ENCODE results near the gene OR1K1. TPM values are rescaled to one million over a fixed set of nuclear protein-coding genes. Genes with fewer than 3 reads are reported as not detected.

Gene OR1K1
- total RNA-seq, 1 experiment from 2014 or later = not detected

DNA sequence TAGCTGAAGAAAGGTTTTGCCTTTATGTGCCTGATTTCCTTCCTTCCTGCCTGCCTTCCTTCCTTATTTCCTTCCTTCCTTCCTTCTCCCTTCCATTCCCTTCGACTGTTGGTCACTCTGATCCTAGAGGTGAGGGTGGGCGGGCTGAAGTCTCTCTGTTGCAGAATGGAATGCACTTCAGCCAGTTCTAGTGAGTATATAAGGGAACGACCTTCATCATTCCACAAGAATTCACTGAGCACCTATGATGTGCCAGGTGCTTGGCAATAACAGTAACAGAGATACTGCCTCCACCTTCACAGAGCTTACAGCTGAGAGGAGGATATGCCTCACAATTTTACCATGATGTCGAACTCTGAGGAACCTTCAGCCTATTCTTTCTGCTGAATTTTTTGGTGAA, 19.9 kb upstream of the OR1K1 start:
- no peak overlapping the region for H3K27ac ChIP-seq (ENCODE audit: low read depth, low read length, poor library complexity, severe bottlenecking)
- ChIA-PET CTCF (no interaction called here), POLR2A (ENCODE audit: low non-redundant PET) (no interaction called here)
- no peaks in the 10 kb centered on the region for H3K4me1 ChIP-seq (ENCODE audit: insufficient read depth, low read length, poor library complexity, severe bottlenecking)
- H3K4me3 ChIP-seq (ENCODE audit: low read depth, low read length, poor library complexity, severe bottlenecking) = no peak overlapping the region
- H3K27me3 ChIP-seq (replicated peaks; ENCODE audit: insufficient read depth, low read depth, low read length, poor library complexity) = no peaks in the 10 kb centered on the region
- H3K9me3 ChIP-seq (ENCODE audit: low read depth, low read length, poor library complexity, severe bottlenecking) = no peaks in the 10 kb centered on the region
- no TSS peak for BruUV-seq (replicated peaks)
- intact Hi-C loops (cut with micrococcal nuclease; ENCODE audit: unreplicated experiment) = no loop called here
- H3K36me3 ChIP-seq (ENCODE audit: insufficient read depth, low read length, poor library complexity, severe bottlenecking) = no peaks in the 10 kb centered on the region
- no peak for DNase-seq (ENCODE audit: low spot score)
- no peak for TF ChIP-seq EZH2 (IDR thresholded peaks at IDR 0.05; ENCODE audit: borderline replicate concordance, low read depth, low read length, poor library complexity, severe bottlenecking)
- TF ChIP-seq, protein P1, sequence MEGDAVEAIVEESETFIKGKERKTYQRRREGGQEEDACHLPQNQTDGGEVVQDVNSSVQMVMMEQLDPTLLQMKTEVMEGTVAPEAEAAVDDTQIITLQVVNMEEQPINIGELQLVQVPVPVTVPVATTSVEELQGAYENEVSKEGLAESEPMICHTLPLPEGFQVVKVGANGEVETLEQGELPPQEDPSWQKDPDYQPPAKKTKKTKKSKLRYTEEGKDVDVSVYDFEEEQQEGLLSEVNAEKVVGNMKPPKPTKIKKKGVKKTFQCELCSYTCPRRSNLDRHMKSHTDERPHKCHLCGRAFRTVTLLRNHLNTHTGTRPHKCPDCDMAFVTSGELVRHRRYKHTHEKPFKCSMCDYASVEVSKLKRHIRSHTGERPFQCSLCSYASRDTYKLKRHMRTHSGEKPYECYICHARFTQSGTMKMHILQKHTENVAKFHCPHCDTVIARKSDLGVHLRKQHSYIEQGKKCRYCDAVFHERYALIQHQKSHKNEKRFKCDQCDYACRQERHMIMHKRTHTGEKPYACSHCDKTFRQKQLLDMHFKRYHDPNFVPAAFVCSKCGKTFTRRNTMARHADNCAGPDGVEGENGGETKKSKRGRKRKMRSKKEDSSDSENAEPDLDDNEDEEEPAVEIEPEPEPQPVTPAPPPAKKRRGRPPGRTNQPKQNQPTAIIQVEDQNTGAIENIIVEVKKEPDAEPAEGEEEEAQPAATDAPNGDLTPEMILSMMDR (conservative IDR thresholded peaks at IDR 0.05; ENCODE audit: low read depth, low read length) = no peak

DNA sequence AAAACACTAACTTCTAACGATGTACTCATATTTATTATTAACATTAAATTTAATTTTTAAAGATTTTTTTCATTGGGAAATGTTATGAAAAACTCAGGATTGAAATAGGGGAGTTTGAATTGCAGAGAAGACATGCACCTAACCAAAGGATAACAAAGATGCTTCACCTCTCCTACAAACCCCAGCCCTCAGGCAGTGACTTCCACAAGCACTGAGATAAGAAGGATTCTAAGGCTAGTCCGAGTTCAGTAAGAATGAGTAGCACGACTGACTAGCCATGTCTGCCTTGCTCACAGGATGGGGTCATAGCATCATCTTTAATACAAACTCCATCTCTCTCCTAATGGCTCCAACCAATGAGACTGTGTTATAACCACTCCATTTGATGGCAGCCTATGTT, 18.3 kb upstream of the OR1K1 start:
- BruUV-seq (replicated peaks) = no TSS peak
- POLR2A ChIA-PET (ENCODE audit: low non-redundant PET) = no interaction called here
- H3K4me3 ChIP-seq (ENCODE audit: low read depth, low read length, poor library complexity, severe bottlenecking) = no peak overlapping the region
- H3K36me3 ChIP-seq (ENCODE audit: insufficient read depth, low read length, poor library complexity, severe bottlenecking) = no peaks in the 10 kb centered on the region
- TF ChIP-seq, protein P1 (conservative IDR thresholded peaks at IDR 0.05; ENCODE audit: low read depth, low read length) = no peak
- TF ChIP-seq EZH2 (IDR thresholded peaks at IDR 0.05; ENCODE audit: borderline replicate concordance, low read depth, low read length, poor library complexity, severe bottlenecking) = no peak
- H3K4me1 ChIP-seq (ENCODE audit: insufficient read depth, low read length, poor library complexity, severe bottlenecking) = no peaks in the 10 kb centered on the region
- no peaks in the 10 kb centered on the region for H3K9me3 ChIP-seq (ENCODE audit: low read depth, low read length, poor library complexity, severe bottlenecking)
- H3K27ac ChIP-seq (ENCODE audit: low read depth, low read length, poor library complexity, severe bottlenecking) = no peak overlapping the region
- CTCF ChIA-PET = no interaction called here
- DNase-seq (ENCODE audit: low spot score) = no peak
- H3K27me3 ChIP-seq (replicated peaks; ENCODE audit: insufficient read depth, low read depth, low read length, poor library complexity) = no peaks in the 10 kb centered on the region
- intact Hi-C loops (cut with micrococcal nuclease; ENCODE audit: unreplicated experiment) = no loop called here

DNA sequence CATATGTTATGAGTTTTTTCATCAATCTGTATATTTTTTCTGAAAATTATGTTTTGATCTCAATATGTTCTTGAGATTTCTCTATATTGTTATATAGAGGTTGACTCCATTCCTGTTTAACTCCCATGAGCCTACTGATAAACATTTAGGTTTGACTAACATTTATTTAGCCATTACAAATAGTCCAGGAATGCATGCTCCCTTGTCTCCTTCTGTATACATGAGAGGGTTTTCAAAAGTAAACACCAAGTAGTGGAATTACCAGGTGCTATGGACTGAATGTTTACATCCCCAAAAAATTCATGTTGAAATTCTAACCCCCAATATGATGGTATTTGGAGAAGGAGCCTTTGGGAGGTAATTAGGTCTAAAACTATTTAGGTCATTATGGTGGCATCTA, 14.7 kb upstream of the OR1K1 start:
- CTCF ChIA-PET = no interaction called here
- no peak for DNase-seq (ENCODE audit: low spot score)
- Histone ChIP-seq H3K9me3 (ENCODE audit: low read depth, low read length, poor library complexity, severe bottlenecking) (no peaks in the 10 kb centered on the region), H3K27me3 (replicated peaks; ENCODE audit: insufficient read depth, low read depth, low read length, poor library complexity) (no peaks in the 10 kb centered on the region), H3K4me1 (ENCODE audit: insufficient read depth, low read length, poor library complexity, severe bottlenecking) (no peaks in the 10 kb centered on the region), H3K36me3 (ENCODE audit: insufficient read depth, low read length, poor library complexity, severe bottlenecking) (no peaks in the 10 kb centered on the region), H3K4me3 (ENCODE audit: low read depth, low read length, poor library complexity, severe bottlenecking) (no peak overlapping the region), H3K27ac (ENCODE audit: low read depth, low read length, poor library complexity, severe bottlenecking) (no peak overlapping the region)
- intact Hi-C loops (cut with micrococcal nuclease; ENCODE audit: unreplicated experiment) = no loop called here
- POLR2A ChIA-PET (ENCODE audit: low non-redundant PET) = no interaction called here
- BruUV-seq (replicated peaks) = no TSS peak
- TF ChIP-seq, protein P1 (conservative IDR thresholded peaks at IDR 0.05; ENCODE audit: low read depth, low read length) = no peak
- no peak for TF ChIP-seq EZH2 (IDR thresholded peaks at IDR 0.05; ENCODE audit: borderline replicate concordance, low read depth, low read length, poor library complexity, severe bottlenecking)

Data from A673 (cell line).